Measurements from ENCODE around the gene KRT76.

Gene KRT76

GRCh38 chr12:52818388-52818787, 41.2 kb upstream of the KRT76 start:
- no peak overlapping the region for H3K27ac ChIP-seq (replicated peaks)
- DNase-seq (ENCODE audit: low read depth in 1 of 2, low spot score in 1 of 2): no peak
- peaks cover 2% of the 10 kb centered on the region for H3K27me3 ChIP-seq (ENCODE audit: insufficient read depth, poor library complexity, severe bottlenecking)
- TF ChIP-seq POLR2AphosphoS5 (IDR thresholded peaks at IDR 0.05; ENCODE audit: low read depth) (no peak), GABPA (IDR thresholded peaks at IDR 0.05; ENCODE audit: low read depth) (no peak), SPI1 (IDR thresholded peaks at IDR 0.05; ENCODE audit: borderline replicate concordance, low read depth) (no peak), CTCF (IDR thresholded peaks at IDR 0.05; ENCODE audit: insufficient read depth, low read length) (no peak)
- TF ChIP-seq, protein P1, sequence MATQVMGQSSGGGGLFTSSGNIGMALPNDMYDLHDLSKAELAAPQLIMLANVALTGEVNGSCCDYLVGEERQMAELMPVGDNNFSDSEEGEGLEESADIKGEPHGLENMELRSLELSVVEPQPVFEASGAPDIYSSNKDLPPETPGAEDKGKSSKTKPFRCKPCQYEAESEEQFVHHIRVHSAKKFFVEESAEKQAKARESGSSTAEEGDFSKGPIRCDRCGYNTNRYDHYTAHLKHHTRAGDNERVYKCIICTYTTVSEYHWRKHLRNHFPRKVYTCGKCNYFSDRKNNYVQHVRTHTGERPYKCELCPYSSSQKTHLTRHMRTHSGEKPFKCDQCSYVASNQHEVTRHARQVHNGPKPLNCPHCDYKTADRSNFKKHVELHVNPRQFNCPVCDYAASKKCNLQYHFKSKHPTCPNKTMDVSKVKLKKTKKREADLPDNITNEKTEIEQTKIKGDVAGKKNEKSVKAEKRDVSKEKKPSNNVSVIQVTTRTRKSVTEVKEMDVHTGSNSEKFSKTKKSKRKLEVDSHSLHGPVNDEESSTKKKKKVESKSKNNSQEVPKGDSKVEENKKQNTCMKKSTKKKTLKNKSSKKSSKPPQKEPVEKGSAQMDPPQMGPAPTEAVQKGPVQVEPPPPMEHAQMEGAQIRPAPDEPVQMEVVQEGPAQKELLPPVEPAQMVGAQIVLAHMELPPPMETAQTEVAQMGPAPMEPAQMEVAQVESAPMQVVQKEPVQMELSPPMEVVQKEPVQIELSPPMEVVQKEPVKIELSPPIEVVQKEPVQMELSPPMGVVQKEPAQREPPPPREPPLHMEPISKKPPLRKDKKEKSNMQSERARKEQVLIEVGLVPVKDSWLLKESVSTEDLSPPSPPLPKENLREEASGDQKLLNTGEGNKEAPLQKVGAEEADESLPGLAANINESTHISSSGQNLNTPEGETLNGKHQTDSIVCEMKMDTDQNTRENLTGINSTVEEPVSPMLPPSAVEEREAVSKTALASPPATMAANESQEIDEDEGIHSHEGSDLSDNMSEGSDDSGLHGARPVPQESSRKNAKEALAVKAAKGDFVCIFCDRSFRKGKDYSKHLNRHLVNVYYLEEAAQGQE (IDR thresholded peaks at IDR 0.05; ENCODE audit: insufficient replicate concordance, low read depth): no peak
- H3K4me3 ChIP-seq (replicated peaks; ENCODE audit: insufficient read depth, low read length): no peak overlapping the region

DNA sequence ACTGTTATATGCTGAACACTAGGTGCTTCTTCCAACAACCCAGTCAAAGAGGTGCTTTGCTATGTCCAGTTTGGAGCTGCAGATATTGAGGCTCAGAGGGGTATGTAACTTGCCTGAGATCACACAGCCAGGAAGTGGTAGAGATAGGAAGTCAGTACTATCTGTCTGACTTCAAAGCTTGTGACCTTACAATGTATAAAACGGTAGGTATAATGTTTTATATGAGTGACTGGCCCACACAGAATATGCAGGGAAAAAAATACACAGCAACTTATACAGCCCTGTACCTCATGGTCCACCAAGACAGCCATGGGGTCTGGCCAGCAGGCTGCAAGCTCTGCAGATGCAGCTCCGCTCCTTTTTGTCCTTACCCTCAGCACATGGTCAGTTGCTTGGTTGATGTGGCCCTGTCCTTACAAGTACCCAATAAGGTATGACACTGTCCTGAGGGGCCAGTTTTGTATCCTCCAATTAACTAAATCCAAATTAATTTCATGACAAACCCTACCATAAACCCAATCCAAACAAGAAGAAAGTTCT, 40.6 kb upstream of the KRT76 start:
- no peak for DNase-seq (ENCODE audit: low read depth in 1 of 2, low spot score in 1 of 2)
- Histone ChIP-seq H3K4me3 (replicated peaks; ENCODE audit: insufficient read depth, low read length) (no peak overlapping the region), H3K27me3 (ENCODE audit: insufficient read depth, poor library complexity, severe bottlenecking) (peaks cover 2% of the 10 kb centered on the region), H3K27ac (replicated peaks) (no peak overlapping the region)
- no peak for TF ChIP-seq POLR2AphosphoS5 (IDR thresholded peaks at IDR 0.05; ENCODE audit: low read depth)
- TF ChIP-seq SPI1 (IDR thresholded peaks at IDR 0.05; ENCODE audit: borderline replicate concordance, low read depth): no peak
- TF ChIP-seq, protein P1 (IDR thresholded peaks at IDR 0.05; ENCODE audit: insufficient replicate concordance, low read depth): no peak
- TF ChIP-seq GABPA (IDR thresholded peaks at IDR 0.05; ENCODE audit: low read depth): no peak
- no peak for TF ChIP-seq CTCF (IDR thresholded peaks at IDR 0.05; ENCODE audit: insufficient read depth, low read length)

DNA sequence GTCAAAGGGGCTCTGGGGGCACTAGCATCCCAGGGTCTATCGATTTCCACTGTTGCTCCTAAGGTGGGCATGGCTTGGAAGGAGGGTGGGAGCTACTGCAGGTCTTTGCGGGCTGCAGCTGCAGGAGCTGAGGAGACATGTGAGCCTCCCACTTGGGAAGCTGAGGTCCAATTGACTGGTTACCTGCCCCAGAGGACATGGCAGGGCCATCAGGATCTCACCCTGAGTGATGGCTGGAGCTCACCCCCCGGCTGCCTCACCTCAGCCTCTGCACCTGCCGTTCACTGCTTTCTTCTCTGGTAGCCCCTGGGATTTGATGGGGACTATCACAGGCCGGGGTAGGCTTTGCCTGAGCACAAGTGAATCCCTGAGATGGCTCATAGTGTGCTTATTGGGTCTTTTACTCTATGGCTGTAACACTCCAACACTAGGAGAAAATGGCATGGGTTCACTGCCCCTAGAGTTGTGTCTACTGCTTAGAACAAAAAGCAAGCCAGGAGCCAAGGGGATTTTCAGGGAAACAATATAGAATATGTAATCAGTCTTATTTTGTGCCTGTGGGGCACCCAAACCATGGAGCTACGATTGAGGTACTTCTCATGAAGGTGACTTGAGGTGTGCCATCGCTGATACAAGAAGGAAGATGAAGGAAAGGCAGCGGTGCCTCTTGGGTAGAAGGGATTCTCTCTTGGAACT, 40.0 kb upstream of the KRT76 start:
- TF ChIP-seq, protein P1 (IDR thresholded peaks at IDR 0.05; ENCODE audit: insufficient replicate concordance, low read depth): no peak
- H3K27me3 ChIP-seq (ENCODE audit: insufficient read depth, poor library complexity, severe bottlenecking): peaks cover 2% of the 10 kb centered on the region
- DNase-seq (ENCODE audit: low read depth in 1 of 2, low spot score in 1 of 2): no peak
- no peak overlapping the region for H3K27ac ChIP-seq (replicated peaks)
- H3K4me3 ChIP-seq (replicated peaks; ENCODE audit: insufficient read depth, low read length): no peak overlapping the region

All from HL-60 (cell line).